Panc1 (cell line): ENCODE data around the gene RAB15.

Experiments
- CTCF ChIP-seq: fragments of 450-650 bp; IDR thresholded peaks from 2 replicates; pipeline ENCODE4 v1.5.1; 2017; ENCODE audit warnings: mild to moderate bottlenecking
- POLR2AphosphoS5 ChIP-seq: IDR thresholded peaks from 2 replicates; pipeline ENCODE4 v1.6.1; 2012; ENCODE audit warnings: mild to moderate bottlenecking, low read depth, low read length, moderate library complexity
- TF ChIP-seq, protein P1 (sequence below), 2 experiments: IDR thresholded peaks; 2 replicates each; pipeline ENCODE4 v1.6.1; 2011 to 2012; ENCODE audit warnings: low read depth in 2 of 2, control low read depth in 1 of 2, low read length in 1 of 2, mild to moderate bottlenecking in 1 of 2, moderate library complexity in 1 of 2; ENCODE audit not compliant: insufficient read depth in 1 of 2

GRCh38 chr14:64963611-64964010 lies 8.5 kb downstream of the RAB15 start:
- TF ChIP-seq, protein P1, sequence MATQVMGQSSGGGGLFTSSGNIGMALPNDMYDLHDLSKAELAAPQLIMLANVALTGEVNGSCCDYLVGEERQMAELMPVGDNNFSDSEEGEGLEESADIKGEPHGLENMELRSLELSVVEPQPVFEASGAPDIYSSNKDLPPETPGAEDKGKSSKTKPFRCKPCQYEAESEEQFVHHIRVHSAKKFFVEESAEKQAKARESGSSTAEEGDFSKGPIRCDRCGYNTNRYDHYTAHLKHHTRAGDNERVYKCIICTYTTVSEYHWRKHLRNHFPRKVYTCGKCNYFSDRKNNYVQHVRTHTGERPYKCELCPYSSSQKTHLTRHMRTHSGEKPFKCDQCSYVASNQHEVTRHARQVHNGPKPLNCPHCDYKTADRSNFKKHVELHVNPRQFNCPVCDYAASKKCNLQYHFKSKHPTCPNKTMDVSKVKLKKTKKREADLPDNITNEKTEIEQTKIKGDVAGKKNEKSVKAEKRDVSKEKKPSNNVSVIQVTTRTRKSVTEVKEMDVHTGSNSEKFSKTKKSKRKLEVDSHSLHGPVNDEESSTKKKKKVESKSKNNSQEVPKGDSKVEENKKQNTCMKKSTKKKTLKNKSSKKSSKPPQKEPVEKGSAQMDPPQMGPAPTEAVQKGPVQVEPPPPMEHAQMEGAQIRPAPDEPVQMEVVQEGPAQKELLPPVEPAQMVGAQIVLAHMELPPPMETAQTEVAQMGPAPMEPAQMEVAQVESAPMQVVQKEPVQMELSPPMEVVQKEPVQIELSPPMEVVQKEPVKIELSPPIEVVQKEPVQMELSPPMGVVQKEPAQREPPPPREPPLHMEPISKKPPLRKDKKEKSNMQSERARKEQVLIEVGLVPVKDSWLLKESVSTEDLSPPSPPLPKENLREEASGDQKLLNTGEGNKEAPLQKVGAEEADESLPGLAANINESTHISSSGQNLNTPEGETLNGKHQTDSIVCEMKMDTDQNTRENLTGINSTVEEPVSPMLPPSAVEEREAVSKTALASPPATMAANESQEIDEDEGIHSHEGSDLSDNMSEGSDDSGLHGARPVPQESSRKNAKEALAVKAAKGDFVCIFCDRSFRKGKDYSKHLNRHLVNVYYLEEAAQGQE (IDR thresholded peaks at IDR 0.05; ENCODE audit: insufficient read depth in 1 of 2, low read depth in 2 of 2, low read length in 1 of 2): no peak
- no peak for TF ChIP-seq CTCF
- no peak for TF ChIP-seq POLR2AphosphoS5
